GM12878 (cell line): Measurements from ENCODE around the gene ZNF473. TPM values are rescaled to one million over a fixed set of nuclear protein-coding genes. Genes with fewer than 3 reads are reported as not detected.

ENCODE experiments used
- EP300 ChIP-seq, 2 experiments: fragments of 150-350 bp in 1 of 2; IDR thresholded peaks; 2 replicates each; pipeline ENCODE4 v1.6.1; 2011 to 2012; ENCODE audit warnings: low read depth in 2 of 2, low read length in 2 of 2, borderline replicate concordance in 1 of 2, improper control_type of control experiment in 1 of 2, inconsistent platforms in 1 of 2; ENCODE audit not compliant: control insufficient read depth in 1 of 2
- GATAD2B ChIP-seq: fragments of 450-650 bp; conservative IDR thresholded peaks from 2 replicates; pipeline ENCODE4 v1.6.1; 2017; ENCODE audit warnings: low read depth, mild to moderate bottlenecking, moderate library complexity
- HDAC2 ChIP-seq: fragments of 200-600 bp; sonication (generic); IDR thresholded peaks from 2 replicates; pipeline ENCODE4 v1.6.1; 2017
- KAT2A ChIP-seq: conservative IDR thresholded peaks from 2 replicates; pipeline ENCODE4 v1.6.1; 2011; ENCODE audit warnings: low read depth, low read length; ENCODE audit not compliant: control insufficient read depth
- KLF5 ChIP-seq: fragments of 450-650 bp; IDR thresholded peaks from 2 replicates; pipeline ENCODE4 v1.6.1; 2014; ENCODE audit warnings: mild to moderate bottlenecking; ENCODE audit not compliant: partially characterized antibody
- MEF2B ChIP-seq: fragments of 450-650 bp; IDR thresholded peaks from 2 replicates; pipeline ENCODE4 v1.6.1; 2018; ENCODE audit warnings: mild to moderate bottlenecking, moderate library complexity; ENCODE audit not compliant: partially characterized antibody, poor library complexity, severe bottlenecking
- NKRF ChIP-seq: fragments of 450-650 bp; conservative IDR thresholded peaks from 2 replicates; pipeline ENCODE4 v1.6.1; 2017; ENCODE audit warnings: mild to moderate bottlenecking, moderate library complexity
- POLR2A ChIP-seq: IDR thresholded peaks from 2 replicates; pipeline ENCODE4 v1.6.1; 2011; ENCODE audit warnings: low read depth, mild to moderate bottlenecking, low read length
- POLR2AphosphoS5 ChIP-seq: IDR thresholded peaks from 2 replicates; pipeline ENCODE4 v1.6.1; 2011; ENCODE audit warnings: mild to moderate bottlenecking, low read length, inconsistent platforms
- POU2F2 ChIP-seq: IDR thresholded peaks from 3 replicates; pipeline ENCODE4 v1.6.1; 2011; ENCODE audit warnings: low read depth, mild to moderate bottlenecking, low read length, borderline replicate concordance
- RCOR1 ChIP-seq: conservative IDR thresholded peaks from 2 replicates; pipeline ENCODE4 v1.6.1; 2012; ENCODE audit warnings: low read depth, low read length, improper control_type of control experiment
- RUNX3 ChIP-seq: IDR thresholded peaks from 2 replicates; pipeline ENCODE4 v1.6.1; 2012; ENCODE audit warnings: low read length, inconsistent platforms
- TBL1XR1 ChIP-seq: IDR thresholded peaks from 2 replicates; pipeline ENCODE4 v1.6.1; 2012; ENCODE audit warnings: low read depth, low read length, improper control_type of control experiment
- YBX1 ChIP-seq: fragments of 450-650 bp; IDR thresholded peaks from 2 replicates; pipeline ENCODE4 v1.6.1; 2016; ENCODE audit warnings: antibody characterized with exemption
- ZBED1 ChIP-seq: IDR thresholded peaks from 2 replicates; pipeline ENCODE4 v1.6.1; 2016; ENCODE audit warnings: borderline replicate concordance
- ZNF24 ChIP-seq: fragments of 450-650 bp; IDR thresholded peaks from 2 replicates; pipeline ENCODE4 v1.6.1; 2017; ENCODE audit warnings: antibody characterized with exemption, mild to moderate bottlenecking
- ZNF622 ChIP-seq: fragments of 450-650 bp; IDR thresholded peaks from 2 replicates; pipeline ENCODE4 v1.6.1; 2017; ENCODE audit warnings: mild to moderate bottlenecking, inconsistent platforms
- ZSCAN29 ChIP-seq: fragments of 450-650 bp; IDR thresholded peaks from 2 replicates; pipeline ENCODE4 v1.6.1; 2017; ENCODE audit warnings: mild to moderate bottlenecking, moderate library complexity
- polyA plus RNA-seq, 11 experiments: library from polyadenylated mRNA; depleted of rRNA in 4 of 11; unstranded in 6 of 11; stranded (reverse) in 5 of 11; fragments of >200 nt; fragmentation: Nextera tagmentation in 4 of 11; fragmentation: Illumina TruSeq in 1 of 11; extraction: Ambion mirVana in 4 of 11; extraction: Trizol in 1 of 11; gene quantifications; 1 replicate in 1 of 11; 2 replicates in 10 of 11; pipeline versions ENCODE4 v1.2.1 to v1.2.3, GENCODE V29; 2011 to 2016; ENCODE audit warnings: inconsistent platforms in 2 of 11, missing spikeins in 2 of 11, low read depth in 1 of 11
- total RNA-seq, 4 experiments: library from RNA; depleted of rRNA in 3 of 4; stranded (reverse); fragments of >200 nt in 3 of 4; fragmentation: Illumina TruSeq in 1 of 4; extraction: Trizol in 1 of 4; gene quantifications; 2 replicates each; pipeline versions ENCODE4 v1.2.1 to v1.2.3, GENCODE V29; 2013 to 2021
- TF ChIP-seq, protein P1 (sequence below): fragments of 450-650 bp; IDR thresholded peaks from 2 replicates; pipeline ENCODE4 v1.6.1; 2018; ENCODE audit warnings: mild to moderate bottlenecking, low read depth, moderate library complexity; ENCODE audit not compliant: partially characterized antibody
- TF ChIP-seq, protein P2 (sequence below): IDR thresholded peaks from 2 replicates; pipeline ENCODE4 v1.6.1; 2012; ENCODE audit warnings: low read length, inconsistent platforms
- TF ChIP-seq, protein P3 (sequence below): fragments of 450-650 bp; IDR thresholded peaks from 2 replicates; pipeline ENCODE4 v1.6.1; 2017; ENCODE audit warnings: borderline replicate concordance

Gene ZNF473
- total and polyA plus RNA-seq, 10 of the 15 experiments (the other 5 are each of a cell fraction or from before 2014, with no cell fraction given) = 2.3 to 14.9 (median 6.3) TPM

GRCh38 chr19:49987159-49987698, 38.6 kb upstream of the ZNF473 start (continued):
- TF ChIP-seq, protein P1, sequence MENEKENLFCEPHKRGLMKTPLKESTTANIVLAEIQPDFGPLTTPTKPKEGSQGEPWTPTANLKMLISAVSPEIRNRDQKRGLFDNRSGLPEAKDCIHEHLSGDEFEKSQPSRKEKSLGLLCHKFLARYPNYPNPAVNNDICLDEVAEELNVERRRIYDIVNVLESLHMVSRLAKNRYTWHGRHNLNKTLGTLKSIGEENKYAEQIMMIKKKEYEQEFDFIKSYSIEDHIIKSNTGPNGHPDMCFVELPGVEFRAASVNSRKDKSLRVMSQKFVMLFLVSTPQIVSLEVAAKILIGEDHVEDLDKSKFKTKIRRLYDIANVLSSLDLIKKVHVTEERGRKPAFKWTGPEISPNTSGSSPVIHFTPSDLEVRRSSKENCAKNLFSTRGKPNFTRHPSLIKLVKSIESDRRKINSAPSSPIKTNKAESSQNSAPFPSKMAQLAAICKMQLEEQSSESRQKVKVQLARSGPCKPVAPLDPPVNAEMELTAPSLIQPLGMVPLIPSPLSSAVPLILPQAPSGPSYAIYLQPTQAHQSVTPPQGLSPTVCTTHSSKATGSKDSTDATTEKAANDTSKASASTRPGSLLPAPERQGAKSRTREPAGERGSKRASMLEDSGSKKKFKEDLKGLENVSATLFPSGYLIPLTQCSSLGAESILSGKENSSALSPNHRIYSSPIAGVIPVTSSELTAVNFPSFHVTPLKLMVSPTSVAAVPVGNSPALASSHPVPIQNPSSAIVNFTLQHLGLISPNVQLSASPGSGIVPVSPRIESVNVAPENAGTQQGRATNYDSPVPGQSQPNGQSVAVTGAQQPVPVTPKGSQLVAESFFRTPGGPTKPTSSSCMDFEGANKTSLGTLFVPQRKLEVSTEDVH = peak; percentile 96
- TF ChIP-seq, protein P2, sequence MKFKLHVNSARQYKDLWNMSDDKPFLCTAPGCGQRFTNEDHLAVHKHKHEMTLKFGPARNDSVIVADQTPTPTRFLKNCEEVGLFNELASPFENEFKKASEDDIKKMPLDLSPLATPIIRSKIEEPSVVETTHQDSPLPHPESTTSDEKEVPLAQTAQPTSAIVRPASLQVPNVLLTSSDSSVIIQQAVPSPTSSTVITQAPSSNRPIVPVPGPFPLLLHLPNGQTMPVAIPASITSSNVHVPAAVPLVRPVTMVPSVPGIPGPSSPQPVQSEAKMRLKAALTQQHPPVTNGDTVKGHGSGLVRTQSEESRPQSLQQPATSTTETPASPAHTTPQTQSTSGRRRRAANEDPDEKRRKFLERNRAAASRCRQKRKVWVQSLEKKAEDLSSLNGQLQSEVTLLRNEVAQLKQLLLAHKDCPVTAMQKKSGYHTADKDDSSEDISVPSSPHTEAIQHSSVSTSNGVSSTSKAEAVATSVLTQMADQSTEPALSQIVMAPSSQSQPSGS = no peak; the same call in 1 of the 2 replicates
- TF ChIP-seq ZNF24 (peak; percentile 74; the same call in 1 of the 2 replicates), HDAC2 (peak; percentile 98), MEF2B (no peak), POLR2A (no peak; the same call in 1 of the 2 replicates), EP300 (IDR thresholded peaks at IDR 0.05; ENCODE audit: borderline replicate concordance in 1 of 2, control insufficient read depth in 1 of 2, low read depth in 2 of 2, low read length in 2 of 2) (no peak), POU2F2 (peak; percentile 50; the same call in 1 of the 3 replicates), KAT2A (no peak), ZSCAN29 (no peak), POLR2AphosphoS5 (no peak), ZBED1 (no peak), YBX1 (no peak), RUNX3 (peak; percentile 82), NKRF (peak; percentile 100), RCOR1 (peak; percentile 99), KLF5 (peak; percentile 57), TBL1XR1 (no peak), ZNF622 (no peak), GATAD2B (no peak)
- TF ChIP-seq, protein P3, sequence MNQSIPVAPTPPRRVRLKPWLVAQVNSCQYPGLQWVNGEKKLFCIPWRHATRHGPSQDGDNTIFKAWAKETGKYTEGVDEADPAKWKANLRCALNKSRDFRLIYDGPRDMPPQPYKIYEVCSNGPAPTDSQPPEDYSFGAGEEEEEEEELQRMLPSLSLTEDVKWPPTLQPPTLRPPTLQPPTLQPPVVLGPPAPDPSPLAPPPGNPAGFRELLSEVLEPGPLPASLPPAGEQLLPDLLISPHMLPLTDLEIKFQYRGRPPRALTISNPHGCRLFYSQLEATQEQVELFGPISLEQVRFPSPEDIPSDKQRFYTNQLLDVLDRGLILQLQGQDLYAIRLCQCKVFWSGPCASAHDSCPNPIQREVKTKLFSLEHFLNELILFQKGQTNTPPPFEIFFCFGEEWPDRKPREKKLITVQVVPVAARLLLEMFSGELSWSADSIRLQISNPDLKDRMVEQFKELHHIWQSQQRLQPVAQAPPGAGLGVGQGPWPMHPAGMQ = no peak
